Activated CD4-positive, CD25-positive, alpha-beta regulatory T cell treated with anti-CD3 and anti-CD28 coated beads, Interleukin-2, amount 50 U/mL, for 24 hours (primary cell): ENCODE results near the gene COG5.

Experiments
- ATAC-seq, 2 donors: fragments of 150-1000 bp; cut with Tn5 transposase; one replicate each; pipeline ENCODE4 v1.10.0; 2021; ENCODE audit warnings: mild to moderate bottlenecking in 1 of 2, moderate library complexity in 1 of 2

COG5 gene

GRCh38 chr7:107321611-107322010 is 242.1 kb downstream of the COG5 start:
- ATAC-seq, result no peak

GRCh38 chr7:107319724-107320228 is 243.9 kb downstream of the COG5 start:
- ATAC-seq, result no peak

- ATAC-seq, result no peak
Measured at GRCh38 chr7:107318523-107319160, 245.1 kb downstream of the COG5 start.

GRCh38 chr7:107315716-107316220 is 248.0 kb downstream of the COG5 start:
- no peak for ATAC-seq

GRCh38 chr7:107313355-107313754 is 250.4 kb downstream of the COG5 start:
- no peak for ATAC-seq

- no peak for ATAC-seq
Measured at GRCh38 chr7:107312418-107312817, 251.3 kb downstream of the COG5 start.

GRCh38 chr7:107309296-107309695 is 254.4 kb downstream of the COG5 start:
- no peak for ATAC-seq

GRCh38 chr7:107304636-107305035 is 259.1 kb downstream of the COG5 start:
- no peak for ATAC-seq

GRCh38 chr7:107304063-107304462 is 259.7 kb downstream of the COG5 start:
- ATAC-seq, result no peak

- no peak for ATAC-seq
Measured at GRCh38 chr7:107302250-107302847, 261.4 kb downstream of the COG5 start.

- ATAC-seq, result no peak
Measured at GRCh38 chr7:107294182-107294581, 269.5 kb downstream of the COG5 start.

GRCh38 chr7:107292591-107292990 is 271.1 kb downstream of the COG5 start:
- no peak for ATAC-seq

GRCh38 chr7:107291434-107291833 is 272.3 kb downstream of the COG5 start:
- ATAC-seq, result no peak

- no peak for ATAC-seq
Measured at GRCh38 chr7:107286751-107287621, 276.7 kb downstream of the COG5 start.

- ATAC-seq, result no peak
Measured at GRCh38 chr7:107284911-107285479, 278.7 kb downstream of the COG5 start.

GRCh38 chr7:107277331-107277730 is 286.4 kb downstream of the COG5 start:
- ATAC-seq, result no peak

- no peak for ATAC-seq
Measured at GRCh38 chr7:107276220-107276827, 287.4 kb downstream of the COG5 start.

- ATAC-seq, result no peak
Measured at GRCh38 chr7:107274506-107274905, 289.2 kb downstream of the COG5 start.

- ATAC-seq, result no peak
Measured at GRCh38 chr7:107269790-107270189, 293.9 kb downstream of the COG5 start.

GRCh38 chr7:107268594-107268993 is 295.1 kb downstream of the COG5 start:
- ATAC-seq, result no peak

GRCh38 chr7:107267138-107267537 is 296.6 kb downstream of the COG5 start:
- no peak for ATAC-seq

- ATAC-seq, result no peak
Measured at GRCh38 chr7:107264723-107265122, 299.0 kb downstream of the COG5 start.

GRCh38 chr7:107262857-107263256 is 300.9 kb downstream of the COG5 start:
- no peak for ATAC-seq
